HL-60 (cell line): ENCODE results near the gene DIAPH1.

Experiments
- DNase-seq, 2 experiments: peaks; one replicate each; pipeline ENCODE4 v3.0.0-alpha.2; 2010 to 2020; ENCODE audit warnings: low read depth in 1 of 2, low spot score in 1 of 2
- H3K27ac ChIP-seq: fragments of 250-450 bp; sonication (Bioruptor Pico); replicated peaks from 2 replicates; pipeline ENCODE4 v1.5.1; 2020; ENCODE audit warnings: mild to moderate bottlenecking, moderate library complexity
- H3K27me3 ChIP-seq: fragments of 250-450 bp; sonication (Bioruptor Pico); 2 replicates; pipeline ENCODE4 v1.5.1; 2021; ENCODE audit warnings: mild to moderate bottlenecking, moderate library complexity; ENCODE audit not compliant: insufficient read depth, poor library complexity, severe bottlenecking
- H3K4me3 ChIP-seq: replicated peaks from 2 replicates; pipeline ENCODE4 v1.5.1; 2011; ENCODE audit warnings: mild to moderate bottlenecking, control low read depth, low read length; ENCODE audit not compliant: insufficient read depth
- GABPA ChIP-seq: IDR thresholded peaks from 2 replicates; pipeline ENCODE4 v1.6.1; 2012; ENCODE audit warnings: low read depth
- POLR2AphosphoS5 ChIP-seq: IDR thresholded peaks from 2 replicates; pipeline ENCODE4 v1.6.1; 2012; ENCODE audit warnings: low read depth
- SPI1 ChIP-seq: IDR thresholded peaks from 2 replicates; pipeline ENCODE4 v1.6.1; 2012; ENCODE audit warnings: low read depth, mild to moderate bottlenecking, borderline replicate concordance
- TF ChIP-seq, protein P1 (sequence below): IDR thresholded peaks from 2 replicates; pipeline ENCODE4 v1.6.1; 2012; ENCODE audit warnings: low read depth; ENCODE audit not compliant: insufficient replicate concordance
- TF ChIP-seq, protein P2 (sequence below): IDR thresholded peaks from one replicate; pipeline ENCODE4 v1.5.1; 2011; ENCODE audit warnings: low read length, control low read depth, inconsistent platforms; ENCODE audit not compliant: insufficient read depth

Gene DIAPH1

GRCh38 chr5:141491323-141492167 is 127.3 kb downstream of the DIAPH1 start:
- no peak for TF ChIP-seq POLR2AphosphoS5
- TF ChIP-seq, protein P1, sequence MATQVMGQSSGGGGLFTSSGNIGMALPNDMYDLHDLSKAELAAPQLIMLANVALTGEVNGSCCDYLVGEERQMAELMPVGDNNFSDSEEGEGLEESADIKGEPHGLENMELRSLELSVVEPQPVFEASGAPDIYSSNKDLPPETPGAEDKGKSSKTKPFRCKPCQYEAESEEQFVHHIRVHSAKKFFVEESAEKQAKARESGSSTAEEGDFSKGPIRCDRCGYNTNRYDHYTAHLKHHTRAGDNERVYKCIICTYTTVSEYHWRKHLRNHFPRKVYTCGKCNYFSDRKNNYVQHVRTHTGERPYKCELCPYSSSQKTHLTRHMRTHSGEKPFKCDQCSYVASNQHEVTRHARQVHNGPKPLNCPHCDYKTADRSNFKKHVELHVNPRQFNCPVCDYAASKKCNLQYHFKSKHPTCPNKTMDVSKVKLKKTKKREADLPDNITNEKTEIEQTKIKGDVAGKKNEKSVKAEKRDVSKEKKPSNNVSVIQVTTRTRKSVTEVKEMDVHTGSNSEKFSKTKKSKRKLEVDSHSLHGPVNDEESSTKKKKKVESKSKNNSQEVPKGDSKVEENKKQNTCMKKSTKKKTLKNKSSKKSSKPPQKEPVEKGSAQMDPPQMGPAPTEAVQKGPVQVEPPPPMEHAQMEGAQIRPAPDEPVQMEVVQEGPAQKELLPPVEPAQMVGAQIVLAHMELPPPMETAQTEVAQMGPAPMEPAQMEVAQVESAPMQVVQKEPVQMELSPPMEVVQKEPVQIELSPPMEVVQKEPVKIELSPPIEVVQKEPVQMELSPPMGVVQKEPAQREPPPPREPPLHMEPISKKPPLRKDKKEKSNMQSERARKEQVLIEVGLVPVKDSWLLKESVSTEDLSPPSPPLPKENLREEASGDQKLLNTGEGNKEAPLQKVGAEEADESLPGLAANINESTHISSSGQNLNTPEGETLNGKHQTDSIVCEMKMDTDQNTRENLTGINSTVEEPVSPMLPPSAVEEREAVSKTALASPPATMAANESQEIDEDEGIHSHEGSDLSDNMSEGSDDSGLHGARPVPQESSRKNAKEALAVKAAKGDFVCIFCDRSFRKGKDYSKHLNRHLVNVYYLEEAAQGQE, result no peak
- no peak for TF ChIP-seq GABPA
- TF ChIP-seq SPI1, result no peak
- no peak overlapping the region for H3K27ac ChIP-seq

GRCh38 chr5:141490771-141491170 is 128.0 kb downstream of the DIAPH1 start:
- TF ChIP-seq POLR2AphosphoS5 (no peak), GABPA (no peak)
- TF ChIP-seq, protein P2, sequence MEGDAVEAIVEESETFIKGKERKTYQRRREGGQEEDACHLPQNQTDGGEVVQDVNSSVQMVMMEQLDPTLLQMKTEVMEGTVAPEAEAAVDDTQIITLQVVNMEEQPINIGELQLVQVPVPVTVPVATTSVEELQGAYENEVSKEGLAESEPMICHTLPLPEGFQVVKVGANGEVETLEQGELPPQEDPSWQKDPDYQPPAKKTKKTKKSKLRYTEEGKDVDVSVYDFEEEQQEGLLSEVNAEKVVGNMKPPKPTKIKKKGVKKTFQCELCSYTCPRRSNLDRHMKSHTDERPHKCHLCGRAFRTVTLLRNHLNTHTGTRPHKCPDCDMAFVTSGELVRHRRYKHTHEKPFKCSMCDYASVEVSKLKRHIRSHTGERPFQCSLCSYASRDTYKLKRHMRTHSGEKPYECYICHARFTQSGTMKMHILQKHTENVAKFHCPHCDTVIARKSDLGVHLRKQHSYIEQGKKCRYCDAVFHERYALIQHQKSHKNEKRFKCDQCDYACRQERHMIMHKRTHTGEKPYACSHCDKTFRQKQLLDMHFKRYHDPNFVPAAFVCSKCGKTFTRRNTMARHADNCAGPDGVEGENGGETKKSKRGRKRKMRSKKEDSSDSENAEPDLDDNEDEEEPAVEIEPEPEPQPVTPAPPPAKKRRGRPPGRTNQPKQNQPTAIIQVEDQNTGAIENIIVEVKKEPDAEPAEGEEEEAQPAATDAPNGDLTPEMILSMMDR, result no peak

More at GRCh38 chr5:141491323-141492167, 127.3 kb downstream of the DIAPH1 start:
- DNase-seq, result no peak
- Histone ChIP-seq H3K4me3 (no peak overlapping the region), H3K27me3 (peaks cover 42% of the 10 kb centered on the region)

GRCh38 chr5:141490271-141490670 is 128.5 kb downstream of the DIAPH1 start:
- no peak overlapping the region for H3K4me3 ChIP-seq
- H3K27me3 ChIP-seq, result peaks cover 48% of the 10 kb centered on the region
- no peak for DNase-seq
- no peak for TF ChIP-seq GABPA
- no peak for TF ChIP-seq SPI1
- TF ChIP-seq, protein P1, result no peak
- no peak for TF ChIP-seq POLR2AphosphoS5
- TF ChIP-seq, protein P2, result no peak
- H3K27ac ChIP-seq, result no peak overlapping the region

More at GRCh38 chr5:141490771-141491170, 128.0 kb downstream of the DIAPH1 start:
- Histone ChIP-seq H3K27me3 (peaks cover 43% of the 10 kb centered on the region), H3K4me3 (no peak overlapping the region), H3K27ac (no peak overlapping the region)
- no peak for DNase-seq

GRCh38 chr5:141489841-141490240 is 129.0 kb downstream of the DIAPH1 start:
- DNase-seq, result no peak
- H3K4me3 ChIP-seq, result no peak overlapping the region
- H3K27ac ChIP-seq, result no peak overlapping the region
- TF ChIP-seq, protein P1, result no peak
- TF ChIP-seq POLR2AphosphoS5 (no peak), SPI1 (no peak), GABPA (no peak)
- TF ChIP-seq, protein P2, result no peak
- peaks cover 50% of the 10 kb centered on the region for H3K27me3 ChIP-seq
